ENCODE measurements around the gene TLCD3A.

Gene TLCD3A

GRCh38 chr17:789160-789840, 56.9 kb downstream of the TLCD3A start:
- no peak for DNase-seq (ENCODE audit: low spot score)

GRCh38 chr17:789931-790873, 57.8 kb downstream of the TLCD3A start:
- peak; percentile 10 for DNase-seq (ENCODE audit: low spot score)

DNA sequence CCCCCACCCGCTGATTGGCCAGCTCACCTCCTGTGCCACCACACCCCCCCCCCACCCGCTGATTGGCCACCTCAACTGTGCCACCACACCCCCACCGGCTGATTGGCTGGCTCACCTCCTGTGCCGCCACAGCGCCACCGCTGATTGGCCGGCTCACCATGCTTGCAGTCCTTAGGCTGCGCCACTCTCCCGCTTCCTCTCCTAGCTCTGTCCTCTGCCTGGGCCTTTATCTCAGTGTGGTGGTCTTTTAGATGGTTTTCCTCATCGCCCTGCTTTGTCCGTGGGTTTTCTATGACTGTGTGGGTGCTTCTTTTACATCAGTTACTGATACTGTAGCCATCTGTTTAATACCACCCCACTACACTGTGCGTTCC, 58.5 kb downstream of the TLCD3A start:
- peak; percentile 6 for DNase-seq (ENCODE audit: low spot score)

DNA sequence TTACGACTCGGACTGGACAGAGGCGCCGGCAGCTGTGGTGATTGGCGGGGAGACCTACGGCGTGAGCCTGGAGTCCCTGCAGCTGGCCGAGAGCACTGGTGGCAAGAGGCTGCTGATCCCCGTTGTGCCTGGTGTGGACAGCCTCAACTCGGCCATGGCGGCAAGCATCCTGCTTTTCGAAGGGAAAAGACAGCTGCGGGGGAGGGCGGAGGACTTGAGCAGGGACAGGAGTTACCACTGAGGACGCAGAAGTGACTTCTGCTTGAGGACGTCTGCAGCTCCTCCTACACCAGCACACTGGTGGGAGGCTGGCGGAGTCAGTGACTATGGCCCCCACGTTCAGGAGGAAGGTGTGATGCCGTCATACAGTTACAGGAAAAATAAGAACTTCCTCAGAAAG, 59.4 kb downstream of the TLCD3A start:
- DNase-seq (ENCODE audit: low spot score) = no peak

GRCh38 chr17:792277-792676, 59.9 kb downstream of the TLCD3A start:
- DNase-seq (ENCODE audit: low spot score) = no peak
